Measurements from ENCODE around the gene ZNF70.

GRCh38 chr22:23767303-23767672, 16.4 kb upstream of the ZNF70 start:
- TF ChIP-seq ZBTB40 (IDR thresholded peaks at IDR 0.05; ENCODE audit: borderline replicate concordance) = no peak
- TF ChIP-seq EP300 (IDR thresholded peaks at IDR 0.05; ENCODE audit: borderline replicate concordance in 1 of 2, control insufficient read depth in 1 of 2, low read depth in 2 of 2, low read length in 2 of 2) = no peak
- TF ChIP-seq ETV6 (conservative IDR thresholded peaks at IDR 0.05 in 1 of 2, IDR thresholded peaks at IDR 0.05 in 1 of 2; ENCODE audit: borderline replicate concordance in 1 of 2, low read depth in 1 of 2) = no peak
- no peak for TF ChIP-seq ZNF217 (IDR thresholded peaks at IDR 0.05)
- TF ChIP-seq CTCF (IDR thresholded peaks at IDR 0.05 in 2 of 3, conservative IDR thresholded peaks at IDR 0.05 in 1 of 3; ENCODE audit: control insufficient read depth in 2 of 3, extremely low read depth in 1 of 3, insufficient read depth in 1 of 3, low read depth in 3 of 3, low read length in 3 of 3) = no peak
- TF ChIP-seq MAX (IDR thresholded peaks at IDR 0.05; ENCODE audit: low read depth, low read length) = no peak
- no peak for TF ChIP-seq TAF1 (IDR thresholded peaks at IDR 0.05; ENCODE audit: borderline replicate concordance, low read depth, low read length)
- TF ChIP-seq STAT1 (conservative IDR thresholded peaks at IDR 0.05) = no peak
- TF ChIP-seq EGR1 (IDR thresholded peaks at IDR 0.05; ENCODE audit: borderline replicate concordance in 1 of 2, low read depth in 2 of 2, low read length in 2 of 2) = no peak; a peak in 1 of 3 replicates
